GM12878 (cell line): ENCODE measurements around the gene ICE1. TPM values are rescaled to one million over a fixed set of nuclear protein-coding genes. Genes with fewer than 3 reads are reported as not detected.

Source experiments
- ATAC-seq: fragments of 200-7000 bp; cut with Tn5 transposase; 3 replicates; pipeline ENCODE4 v1.9.1; 2020; ENCODE audit warnings: mild to moderate bottlenecking, moderate library complexity
- BruUV-seq: library from RNA; stranded (reverse); fragments of 400-500 nt; replicated peaks from 2 replicates; lab custom pipeline; 2021; lab: Mats Ljungman, UMichigan
- CTCF ChIA-PET: fragments of 300-600 bp; sonication (Branson Sonifier 250); formaldehyde crosslinking; extraction: SDS; loops from one replicate; lab custom pipeline; 2021; ENCODE audit warnings: inconsistent platforms; lab: Yijun Ruan, JAX
- POLR2A ChIA-PET: fragments of 350-600 bp; formaldehyde crosslinking; extraction: SDS; loops from one replicate; lab custom pipeline; 2021; ENCODE audit warnings: inconsistent platforms; lab: Charles Lee
- RAD21 ChIA-PET: fragments of 300-600 bp; sonication (Branson Sonifier 250); formaldehyde crosslinking; loops from one replicate; lab custom pipeline; 2023; ENCODE audit warnings: antibody characterized with exemption; ENCODE audit not compliant: unreplicated experiment; lab: Charles Lee
- SMC1A ChIA-PET: fragments of 300-600 bp; sonication (Branson Sonifier 250); formaldehyde crosslinking; loops from one replicate; lab custom pipeline; 2023; ENCODE audit not compliant: unreplicated experiment, uncharacterized antibody; lab: Charles Lee
- DNase-seq: peaks from one replicate; pipeline ENCODE4 v3.0.0-alpha.2; 2011; ENCODE audit warnings: low read depth, low spot score
- FAIRE-seq: peaks from 3 replicates; lab custom pipeline; 2011; peaks lifted over from hg19 to GRCh38; lab: Jason Lieb, UNC
- H2AFZ ChIP-seq: 2 replicates; pipeline ENCODE4 v1.6.0; 2011; ENCODE audit warnings: low read depth, low read length, control low read depth; ENCODE audit not compliant: control insufficient read depth
- H3K27ac ChIP-seq: 2 replicates; pipeline ENCODE4 v1.5.1; 2011; ENCODE audit warnings: control low read depth; ENCODE audit not compliant: control insufficient read depth, insufficient read depth
- H3K27me3 ChIP-seq, 2 experiments: replicated peaks in 1 of 2; 2 replicates each; pipeline versions ENCODE4 v1.6.0 to v1.6.1; 2011; ENCODE audit warnings: low read length in 1 of 2; ENCODE audit not compliant: control insufficient read depth in 2 of 2, insufficient read depth in 2 of 2
- H3K36me3 ChIP-seq, 2 experiments: 2 replicates each; pipeline ENCODE4 v1.5.1; 2011; ENCODE audit warnings: low read length in 1 of 2; ENCODE audit not compliant: control insufficient read depth in 2 of 2, insufficient read depth in 2 of 2
- H3K4me1 ChIP-seq: 2 replicates; pipeline ENCODE4 v1.6.1; 2011; ENCODE audit warnings: mild to moderate bottlenecking, low read length, moderate library complexity, mixed read lengths; ENCODE audit not compliant: control insufficient read depth, insufficient read depth
- H3K4me2 ChIP-seq: 2 replicates; pipeline ENCODE4 v1.6.0; 2011; ENCODE audit warnings: control low read depth; ENCODE audit not compliant: control insufficient read depth, insufficient read depth
- H3K4me3 ChIP-seq: fragments of 200-600 bp; sonication (generic); 2 replicates; pipeline ENCODE4 v1.5.1; 2016
- H3K79me2 ChIP-seq: 2 replicates; pipeline ENCODE4 v1.6.0; 2011; ENCODE audit warnings: low read length; ENCODE audit not compliant: control insufficient read depth, insufficient read depth
- H3K9ac ChIP-seq: 2 replicates; pipeline ENCODE4 v1.8.0; 2011; ENCODE audit warnings: low read length, control low read depth, mixed read lengths; ENCODE audit not compliant: control insufficient read depth, insufficient read depth
- H3K9me3 ChIP-seq: replicated peaks from 3 replicates; pipeline ENCODE4 v1.5.1; 2011; ENCODE audit warnings: mild to moderate bottlenecking, low read length; ENCODE audit not compliant: control insufficient read depth, insufficient read depth
- H4K20me1 ChIP-seq: 2 replicates; pipeline ENCODE4 v1.6.0; 2011; ENCODE audit not compliant: control insufficient read depth, insufficient read depth
- ASH2L ChIP-seq: fragments of 300-600, 200-600 bp; sonication (generic); IDR thresholded peaks from 2 replicates; pipeline ENCODE4 v1.6.1; 2017; ENCODE audit warnings: low read depth, mild to moderate bottlenecking, borderline replicate concordance
- ATF7 ChIP-seq: fragments of 450-650 bp; IDR thresholded peaks from 2 replicates; pipeline ENCODE4 v1.6.1; 2016; ENCODE audit warnings: low read depth, mild to moderate bottlenecking
- CBX3 ChIP-seq: fragments of 200-600 bp; sonication (generic); IDR thresholded peaks from 2 replicates; pipeline ENCODE4 v1.6.1; 2016; ENCODE audit warnings: low read depth, borderline replicate concordance
- GABPA ChIP-seq: IDR thresholded peaks from 2 replicates; pipeline ENCODE4 v1.6.1; 2014; ENCODE audit warnings: antibody characterized with exemption, low read depth, mild to moderate bottlenecking, inconsistent platforms
- KAT2A ChIP-seq: conservative IDR thresholded peaks from 2 replicates; pipeline ENCODE4 v1.6.1; 2011; ENCODE audit warnings: low read depth, low read length; ENCODE audit not compliant: control insufficient read depth
- KLF5 ChIP-seq: fragments of 450-650 bp; IDR thresholded peaks from 2 replicates; pipeline ENCODE4 v1.6.1; 2014; ENCODE audit warnings: mild to moderate bottlenecking; ENCODE audit not compliant: partially characterized antibody
- NFIC ChIP-seq: IDR thresholded peaks from 2 replicates; pipeline ENCODE4 v1.6.1; 2012; ENCODE audit warnings: low read depth, mild to moderate bottlenecking, inconsistent platforms, low read length, moderate library complexity
- NFYB ChIP-seq: IDR thresholded peaks from 2 replicates; pipeline ENCODE4 v1.6.1; 2011; ENCODE audit warnings: low read depth, mild to moderate bottlenecking, low read length, improper control_type of control experiment, moderate library complexity; ENCODE audit not compliant: insufficient read depth
- RAD21 ChIP-seq: IDR thresholded peaks from 2 replicates; pipeline ENCODE4 v1.6.1; 2011; ENCODE audit warnings: mild to moderate bottlenecking, low read depth, low read length, moderate library complexity; ENCODE audit not compliant: insufficient read depth
- SKIL ChIP-seq: fragments of 450-650 bp; IDR thresholded peaks from 2 replicates; pipeline ENCODE4 v1.6.1; 2017; ENCODE audit warnings: mild to moderate bottlenecking, low read depth, inconsistent platforms; ENCODE audit not compliant: poor library complexity, severe bottlenecking
- SPI1 ChIP-seq: IDR thresholded peaks from 2 replicates; pipeline ENCODE4 v1.6.1; 2011; ENCODE audit warnings: low read depth, mild to moderate bottlenecking, low read length, moderate library complexity, borderline replicate concordance; ENCODE audit not compliant: insufficient read depth
- SREBF2 ChIP-seq: IDR thresholded peaks from 2 replicates; pipeline ENCODE4 v1.6.1; 2012; ENCODE audit warnings: mild to moderate bottlenecking, low read length
- SRF ChIP-seq, 2 experiments: IDR thresholded peaks; 2 replicates each; pipeline ENCODE4 v1.6.1; 2011; ENCODE audit warnings: low read depth in 2 of 2, low read length in 2 of 2, mild to moderate bottlenecking in 1 of 2, moderate library complexity in 1 of 2
- SUPT20H ChIP-seq: IDR thresholded peaks from 2 replicates; pipeline ENCODE4 v1.6.1; 2011; ENCODE audit warnings: low read depth, mild to moderate bottlenecking, low read length, moderate library complexity, borderline replicate concordance; ENCODE audit not compliant: control insufficient read depth
- TAF1 ChIP-seq: IDR thresholded peaks from 2 replicates; pipeline ENCODE4 v1.6.1; 2011; ENCODE audit warnings: mild to moderate bottlenecking, low read depth, low read length, borderline replicate concordance
- YBX1 ChIP-seq: fragments of 450-650 bp; IDR thresholded peaks from 2 replicates; pipeline ENCODE4 v1.6.1; 2016; ENCODE audit warnings: antibody characterized with exemption
- ZNF274 ChIP-seq: IDR thresholded peaks from one replicate; pipeline ENCODE4 v1.8.0; 2011; ENCODE audit not compliant: insufficient read length, insufficient read depth
- ZNF384 ChIP-seq: IDR thresholded peaks from 2 replicates; pipeline ENCODE4 v1.6.1; 2012; ENCODE audit warnings: low read depth, mild to moderate bottlenecking, low read length, improper control_type of control experiment, borderline replicate concordance
- WGBS: methylation state at CpG from one replicate; pipeline ENCODE4 v1.1.6; 2016; ENCODE audit warnings: low lambda C conversion rate; ENCODE audit not compliant: insufficient replicate concordance, insufficient coverage; ENCODE audit errors: missing lambda C conversion rate; 5-methylcytosine and 5-hydroxymethylcytosine counted together
- in situ Hi-C: fragments of 300-500 bp; cut with MboI; formaldehyde crosslinking; loops from 9 replicates; pipeline ENCODE4 v1.14.3; 2018; ENCODE audit warnings: mixed read lengths
- intact Hi-C: fragments of 100-400 bp; cut with micrococcal nuclease; formaldehyde crosslinking; loops from one replicate; pipeline ENCODE4 v1.14.2; 2022; ENCODE audit not compliant: unreplicated experiment
- polyA plus RNA-seq, 11 experiments: library from polyadenylated mRNA; depleted of rRNA in 4 of 11; unstranded in 6 of 11; stranded (reverse) in 5 of 11; fragments of >200 nt; fragmentation: Nextera tagmentation in 4 of 11; fragmentation: Illumina TruSeq in 1 of 11; extraction: Ambion mirVana in 4 of 11; extraction: Trizol in 1 of 11; gene quantifications; 1 replicate in 1 of 11; 2 replicates in 10 of 11; pipeline versions ENCODE4 v1.2.1 to v1.2.3, GENCODE V29; 2011 to 2016; ENCODE audit warnings: inconsistent platforms in 2 of 11, missing spikeins in 2 of 11, low read depth in 1 of 11
- total RNA-seq, 4 experiments: library from RNA; depleted of rRNA in 3 of 4; stranded (reverse); fragments of >200 nt in 3 of 4; fragmentation: Illumina TruSeq in 1 of 4; extraction: Trizol in 1 of 4; gene quantifications; 2 replicates each; pipeline versions ENCODE4 v1.2.1 to v1.2.3, GENCODE V29; 2013 to 2021

The ICE1 gene
- total and polyA plus RNA-seq, 10 of the 15 experiments (the other 5 are each of a cell fraction or from before 2014, with no cell fraction given) = 3.8 to 31.4 (median 18.9) TPM

- ChIA-PET CTCF (interaction anchor here (1.6 kb wide), 1 partner anchor 42 kb away, joined by 3 read pairs; no protein-coding TSS in a partner anchor), SMC1A (interaction anchor here (0.9 to 2.2 kb wide), 4 partner anchors 9 to 14 kb away, joined by 3 to 5 read pairs (median 3); no protein-coding TSS in a partner anchor), RAD21 (no interaction called here), POLR2A (no interaction called here)
- Histone ChIP-seq H3K9ac (no peak overlapping the region), H3K27me3 (no peaks in the 10 kb centered on the region), H3K4me1 (no peaks in the 10 kb centered on the region), H3K4me2 (no peak overlapping the region), H3K27ac (no peak overlapping the region), H3K79me2 (no peaks in the 10 kb centered on the region), H3K9me3 (no peaks in the 10 kb centered on the region), H3K36me3 (peaks cover 6 to 16% of the 10 kb centered on the region in 2 experiments; a peak in 3 of 4 replicates), H3K4me3 (no peak overlapping the region), H4K20me1 (no peaks in the 10 kb centered on the region), H2AFZ (no peak overlapping the region)
- BruUV-seq = no TSS peak
- in situ Hi-C loops = no loop called here
- FAIRE-seq (no peak), DNase-seq (no peak), ATAC-seq (no peak)
- intact Hi-C loops = no loop called here
- 83% methylated on average over 5 of the region's 5 CpGs for WGBS
- TF ChIP-seq KLF5 (no peak), SKIL (no peak), TAF1 (no peak), KAT2A (no peak), NFIC (no peak), ZNF384 (no peak), SRF (IDR thresholded peaks at IDR 0.05; ENCODE audit: low read depth in 2 of 2, low read length in 2 of 2) (no peak), ATF7 (no peak), NFYB (no peak), SPI1 (no peak), ASH2L (no peak), SUPT20H (no peak), CBX3 (no peak), RAD21 (no peak), SREBF2 (no peak), ZNF274 (no peak), YBX1 (no peak), GABPA (no peak)
Measured at GRCh38 chr5:5454391-5454790, 31.9 kb downstream of the ICE1 start.
